GM18907 (cell line): Measurements from ENCODE around the gene TUT1.
"Not testable (repeated sequence)": the region's sequence is repeated elsewhere in the genome, so short reads cannot be mapped to it uniquely, and the experiment has no call there.

Experiments
- ATAC-seq: cut with Tn5 transposase; IDR thresholded peaks from one replicate; pipeline ENCODE4 v1.9.1; 2021; ENCODE audit warnings: mild to moderate bottlenecking, moderate library complexity; ENCODE audit not compliant: unreplicated experiment

Gene TUT1

GRCh38 chr11:62591448-62592145, at the start of gene TUT1:
TSS of gene TUT1 (minus strand) at chr11:62591523. CDS start at chr11:62591485, 38 bp downstream.
- peak; percentile 76 for ATAC-seq

- ATAC-seq, result no peak
These were observed 41.2 kb upstream of the TUT1 start for GRCh38 chr11:62632492-62632891.

- ATAC-seq, result no peak
These were observed 36.4 kb upstream of the TUT1 start for GRCh38 chr11:62627713-62628112.

- no peak for ATAC-seq
These were observed 31.3 kb upstream of the TUT1 start for GRCh38 chr11:62622476-62623089.

- peak; percentile 91 for ATAC-seq
These were observed 30.5 kb upstream of the TUT1 start, which contains the start of gene B3GAT3 for GRCh38 chr11:62621567-62622470. TSS of gene B3GAT3 (minus strand) at chr11:62621986. CDS start at chr11:62621947, 39 bp downstream.

GRCh38 chr11:62621027-62621566, 29.8 kb upstream of the TUT1 start:
- no peak for ATAC-seq

DNA sequence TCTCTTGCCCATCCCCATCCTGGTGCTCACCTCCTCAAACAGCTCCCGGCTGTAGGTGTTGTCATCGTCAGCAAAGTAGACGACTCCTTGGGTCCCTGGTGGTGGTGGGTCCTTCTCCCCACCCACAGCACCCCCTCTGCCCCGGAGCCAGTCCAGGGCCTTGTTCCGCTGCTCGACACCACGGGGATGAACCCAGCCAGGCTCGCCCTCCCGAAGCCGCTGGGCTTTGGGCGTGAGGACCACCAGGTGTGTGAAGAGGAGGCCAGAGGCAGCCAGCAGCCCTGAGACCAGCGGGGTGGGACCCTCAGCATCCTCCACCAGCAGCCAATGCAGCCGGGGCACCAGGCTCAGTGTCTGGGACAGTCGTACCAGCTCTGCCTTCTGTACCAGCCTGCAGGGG, 25.6 kb upstream of the TUT1 start:
- not testable (repeated sequence) for ATAC-seq

DNA sequence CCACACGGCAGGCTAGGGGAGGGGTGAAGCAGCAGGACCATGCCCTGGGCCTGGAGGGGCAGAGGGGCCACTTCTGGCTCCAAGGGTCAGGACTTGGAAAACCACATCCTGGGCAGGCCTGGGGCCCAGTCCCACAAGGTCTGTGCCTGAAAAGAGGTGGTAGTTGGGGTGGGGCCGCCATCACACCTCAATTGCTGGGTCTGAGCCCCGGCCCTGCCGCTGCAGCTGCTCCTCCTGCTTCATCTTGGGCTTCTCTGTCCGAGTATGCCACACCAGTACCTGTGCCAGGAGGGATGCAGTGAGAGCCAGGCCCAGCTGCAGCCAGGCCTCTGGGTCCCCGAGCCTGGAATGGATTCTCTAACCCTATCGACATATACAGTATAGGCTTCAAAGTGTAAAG, 24.2 kb upstream of the TUT1 start:
- no peak for ATAC-seq

GRCh38 chr11:62614275-62614674, 23.0 kb upstream of the TUT1 start:
- ATAC-seq, result no peak

DNA sequence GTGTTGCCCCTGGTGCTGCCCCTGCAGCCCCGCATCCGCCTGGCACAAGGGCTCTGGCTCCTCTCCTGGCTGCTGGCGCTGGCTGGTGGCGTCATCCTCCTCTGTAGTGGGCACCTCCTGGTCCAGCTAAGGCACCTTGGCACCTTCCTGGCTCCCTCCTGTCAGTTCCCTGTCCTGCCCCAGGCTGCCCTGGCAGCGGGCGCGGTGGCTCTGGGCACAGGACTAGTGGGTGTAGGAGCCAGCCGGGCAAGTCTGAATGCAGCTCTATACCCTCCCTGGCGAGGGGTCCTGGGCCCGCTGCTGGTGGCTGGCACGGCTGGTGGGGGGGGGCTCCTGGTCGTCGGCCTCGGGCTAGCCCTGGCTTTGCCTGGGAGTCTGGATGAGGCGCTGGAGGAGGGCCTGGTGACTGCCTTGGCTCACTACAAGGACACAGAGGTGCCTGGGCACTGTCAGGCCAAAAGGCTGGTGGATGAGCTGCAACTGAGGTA, 22.0 kb upstream of the TUT1 start:
- ATAC-seq, result peak; percentile 2

GRCh38 chr11:62612366-62613290, 21.3 kb upstream of the TUT1 start, which contains the start of the genes EML3 and ROM1:
TSS of gene EML3 (minus strand) at chr11:62612775. CDS start at chr11:62612457, 318 bp downstream.
TSS of gene ROM1 (plus strand) at chr11:62613257. CDS start at chr11:62613282, 25 bp downstream.
- peak; percentile 70 for ATAC-seq

DNA sequence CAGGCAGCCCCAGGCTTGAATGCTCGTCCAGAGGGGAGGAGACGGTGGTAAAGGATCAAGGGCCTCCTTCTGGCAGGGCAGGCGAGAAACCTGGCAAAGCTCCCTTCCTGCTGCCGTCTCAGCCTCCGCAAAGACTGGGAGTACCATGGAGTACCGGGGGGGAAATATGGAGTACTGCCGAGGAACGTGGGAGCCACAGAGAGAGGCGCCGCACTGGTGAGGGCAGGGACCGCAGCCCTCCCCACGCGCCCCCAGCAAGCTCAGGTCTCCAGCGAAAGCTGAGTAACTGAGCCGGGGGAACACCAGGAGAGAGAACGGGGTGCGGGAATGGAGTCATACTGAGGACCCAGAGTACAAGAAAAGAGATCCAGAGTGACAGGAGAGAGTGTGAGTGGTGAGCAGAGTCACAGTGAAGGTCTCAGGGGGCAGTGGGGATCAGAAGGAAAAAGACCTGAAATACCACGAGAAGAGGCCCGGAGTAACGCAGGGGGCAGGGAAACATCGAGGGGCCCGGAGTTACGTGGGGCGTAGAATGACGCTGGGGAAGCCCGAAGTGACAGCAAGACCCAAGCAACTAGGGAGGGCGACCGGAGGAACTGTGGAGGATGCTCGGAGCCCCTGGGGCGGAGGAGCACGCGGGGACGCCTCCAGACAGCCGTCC, 20.5 kb upstream of the TUT1 start:
- ATAC-seq, result peak; percentile 2

DNA sequence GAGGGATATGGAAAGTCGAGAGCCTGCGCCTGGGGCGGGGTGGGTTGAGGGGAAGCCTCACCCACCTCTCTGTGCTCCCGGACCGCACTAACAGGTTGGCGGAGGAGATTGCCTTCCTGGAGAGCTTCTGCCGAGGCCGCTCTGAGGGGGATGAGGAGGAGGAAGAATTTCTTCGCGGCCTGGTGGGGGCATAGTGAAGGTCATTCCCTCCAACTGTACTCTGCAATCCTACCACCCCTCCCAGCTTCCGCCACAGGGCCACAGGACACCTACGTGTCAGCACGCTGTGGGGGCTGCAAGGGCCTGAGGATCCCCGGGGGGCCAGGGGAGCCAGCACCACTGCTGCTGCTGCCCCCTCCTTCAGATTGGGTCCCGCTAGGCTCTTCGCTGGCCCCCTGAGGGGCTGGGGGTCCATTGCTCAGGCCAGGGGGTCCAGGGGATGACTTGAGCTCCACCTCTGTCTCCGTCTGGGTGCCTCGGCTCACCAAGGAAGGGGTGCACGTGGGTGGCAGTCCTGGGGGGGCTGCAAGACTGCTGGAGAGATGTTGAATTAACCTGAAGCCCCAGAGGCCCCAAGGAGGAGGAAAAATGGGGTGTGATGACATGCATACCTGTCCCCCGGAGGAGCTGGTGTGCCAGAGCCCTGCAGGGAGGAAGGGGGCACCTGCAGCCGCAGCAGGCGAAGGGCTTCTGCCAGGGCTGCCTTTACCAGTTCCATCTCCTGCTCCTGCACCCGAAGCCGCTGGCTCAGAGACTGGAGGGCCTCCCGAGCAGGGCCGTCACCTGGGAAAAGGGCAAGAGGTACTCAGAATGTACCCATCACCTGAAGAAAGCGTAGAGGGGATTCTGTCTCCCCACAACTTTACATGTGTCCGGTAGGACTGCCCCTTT, 19.7 kb upstream of the TUT1 start:
- ATAC-seq, result no peak

- no peak for ATAC-seq
These were observed 19.1 kb upstream of the TUT1 start for GRCh38 chr11:62610403-62610802.

DNA sequence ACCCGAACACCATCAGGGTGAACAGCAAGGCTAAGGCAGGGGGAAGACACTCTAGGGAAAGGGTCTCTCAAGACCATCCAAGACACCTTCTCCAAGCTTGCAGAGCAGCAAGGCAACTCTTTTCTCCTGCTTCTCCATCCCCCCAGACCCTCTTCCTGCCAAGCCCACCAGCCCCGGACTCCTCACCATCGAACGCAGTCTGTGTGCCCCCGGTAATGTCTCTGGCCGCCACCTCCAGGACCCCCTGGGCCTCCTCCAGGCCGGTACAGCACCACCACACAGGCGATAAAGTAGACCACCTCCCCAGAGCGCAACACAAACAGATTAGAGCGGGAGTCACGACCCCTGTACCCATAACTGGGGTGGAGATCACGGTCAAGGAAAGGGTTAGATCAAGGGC, 17.5 kb upstream of the TUT1 start:
- no peak for ATAC-seq

- no peak for ATAC-seq
These were observed 16.4 kb upstream of the TUT1 start for GRCh38 chr11:62607714-62608113.

DNA sequence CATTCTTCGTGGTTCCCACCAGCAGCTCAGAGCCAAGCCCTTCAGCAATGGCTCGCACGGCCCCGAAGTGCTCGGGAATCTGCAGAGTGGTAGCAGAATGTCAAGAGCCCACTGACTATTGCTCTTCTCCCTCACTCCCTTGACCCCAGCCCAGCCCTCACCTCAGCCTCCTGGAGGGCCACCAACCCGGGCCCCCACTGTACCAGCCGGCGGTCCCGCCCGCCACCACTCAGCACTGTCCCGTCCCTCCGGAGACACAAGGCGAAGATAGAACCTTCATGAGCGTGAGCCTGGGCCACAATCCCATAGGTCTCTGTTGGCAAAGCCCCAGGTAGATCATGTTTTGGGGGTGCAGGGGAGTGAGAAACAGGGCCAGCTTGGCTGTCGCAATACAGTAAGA, 14.6 kb upstream of the TUT1 start:
- no peak for ATAC-seq

GRCh38 chr11:62605467-62605866, 14.1 kb upstream of the TUT1 start:
- ATAC-seq, result no peak
